Measurements from ENCODE around the gene RORC.
"Not testable (repeated sequence)": the region's sequence is repeated elsewhere in the genome, so short reads cannot be mapped to it uniquely, and the experiment has no call there.

The RORC gene

DNA sequence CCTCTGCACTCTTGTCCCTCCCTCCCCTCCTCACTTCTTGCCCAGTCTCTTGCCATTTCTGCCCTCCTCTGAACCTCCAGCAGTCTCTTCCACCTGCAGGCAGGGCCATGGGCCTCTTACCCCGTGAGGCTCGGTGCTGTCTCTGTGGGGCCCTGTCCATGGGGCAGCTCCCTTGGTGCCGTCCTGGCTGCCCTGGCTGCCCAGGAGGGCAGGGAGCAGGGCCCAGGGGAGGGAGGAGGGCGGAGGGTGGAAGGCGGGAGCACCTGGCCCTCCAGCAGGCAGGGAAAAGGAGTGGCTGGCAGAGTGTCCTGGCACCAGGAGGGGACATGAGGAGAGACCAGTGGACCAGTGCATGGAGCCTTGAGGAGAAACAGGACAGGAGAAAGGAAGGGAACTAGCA lies at the start of gene RORC:
TSS of gene RORC (minus strand) at position 198 of the 400 bp plus-strand sequence. CDS start at position 160, 38 bp downstream.
- DNase-seq (ENCODE audit: low spot score): no peak

DNA sequence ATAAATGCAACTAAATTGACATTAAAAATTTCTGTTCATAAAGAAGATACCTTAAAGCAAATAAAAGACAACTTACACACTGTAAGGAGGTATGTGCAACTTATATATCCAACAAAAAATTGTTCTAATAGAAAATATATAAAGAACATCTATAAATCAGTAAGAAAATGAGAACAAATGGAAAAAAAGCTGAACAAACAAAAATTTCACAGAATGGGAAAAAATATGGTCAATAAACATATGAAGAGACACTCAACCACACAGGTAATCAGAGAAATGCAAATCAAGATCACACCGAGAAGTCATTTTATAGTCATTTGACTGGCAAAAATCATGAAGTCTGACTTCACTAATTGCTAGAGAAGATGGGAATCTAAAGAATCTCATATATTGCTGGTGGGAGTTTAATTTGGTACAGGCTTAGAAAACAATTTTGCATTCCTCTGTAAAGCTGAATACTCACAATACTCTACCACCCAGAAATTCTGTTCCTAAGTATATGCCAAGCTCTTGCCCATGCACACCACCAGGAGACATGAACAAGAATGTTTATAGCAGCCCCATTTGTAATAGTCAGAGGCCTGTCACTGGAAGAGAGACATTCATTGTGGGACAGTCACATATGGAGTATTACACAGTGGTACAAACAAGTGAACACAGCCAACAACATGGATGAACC lies 44.0 kb upstream of the RORC start:
- no peak for DNase-seq (ENCODE audit: low spot score)

DNA sequence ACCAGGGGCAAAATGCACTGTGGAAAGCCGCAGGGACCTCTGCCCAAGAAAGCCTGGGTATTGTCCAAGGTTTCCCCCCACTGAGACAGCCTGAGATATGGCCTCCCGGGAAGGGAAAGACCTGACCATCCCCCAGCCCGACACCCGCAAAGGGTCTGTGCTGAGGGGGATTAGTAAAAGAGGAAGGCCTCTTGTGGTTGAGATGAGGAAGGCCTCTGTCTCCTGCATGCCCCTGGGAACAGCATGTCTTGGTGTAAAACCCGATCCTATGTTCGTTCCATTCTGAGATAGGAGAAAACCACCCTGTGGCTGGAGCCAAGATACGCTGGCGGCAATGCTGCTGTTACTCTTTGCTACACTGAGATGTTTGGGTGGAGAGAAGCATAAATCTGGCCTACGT lies 41.2 kb upstream of the RORC start:
- DNase-seq (ENCODE audit: low spot score): not testable (repeated sequence)

DNA sequence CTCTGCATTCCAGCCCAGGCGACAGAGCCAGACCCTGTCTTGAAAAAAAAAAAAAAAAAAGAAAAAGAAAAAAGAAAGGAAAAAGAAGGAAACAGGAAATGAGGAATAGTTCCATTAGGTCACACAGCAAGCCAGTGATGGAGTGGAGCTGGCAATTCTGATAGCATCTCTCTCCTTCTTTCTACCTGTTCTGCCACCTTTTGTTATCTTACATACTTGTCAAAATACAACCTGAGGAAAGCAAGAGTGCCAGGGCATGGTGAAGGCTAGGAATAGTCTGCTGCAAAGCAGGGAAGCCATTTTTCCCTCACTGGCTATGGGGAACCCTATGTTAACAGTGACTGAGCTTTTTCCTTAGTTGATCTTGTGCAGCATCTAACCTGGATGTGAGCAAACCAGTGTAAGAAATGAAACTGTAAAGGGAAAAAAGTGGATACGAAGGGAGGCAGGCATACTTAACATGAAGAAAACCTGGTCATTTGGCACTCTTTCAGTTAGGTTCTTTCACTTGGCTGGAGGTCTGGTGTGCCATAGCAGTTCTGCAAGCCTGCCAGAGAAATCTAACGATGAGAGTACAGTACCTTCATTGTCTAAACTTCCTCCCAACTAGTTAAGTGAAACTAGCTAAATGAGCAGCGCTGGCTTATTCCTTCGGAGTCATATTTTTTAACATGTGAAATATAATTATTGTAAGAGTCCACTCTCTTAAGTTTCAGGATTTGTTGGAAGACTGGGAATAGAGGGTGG lies 39.9 kb upstream of the RORC start:
- DNase-seq (ENCODE audit: low spot score): no peak

DNA sequence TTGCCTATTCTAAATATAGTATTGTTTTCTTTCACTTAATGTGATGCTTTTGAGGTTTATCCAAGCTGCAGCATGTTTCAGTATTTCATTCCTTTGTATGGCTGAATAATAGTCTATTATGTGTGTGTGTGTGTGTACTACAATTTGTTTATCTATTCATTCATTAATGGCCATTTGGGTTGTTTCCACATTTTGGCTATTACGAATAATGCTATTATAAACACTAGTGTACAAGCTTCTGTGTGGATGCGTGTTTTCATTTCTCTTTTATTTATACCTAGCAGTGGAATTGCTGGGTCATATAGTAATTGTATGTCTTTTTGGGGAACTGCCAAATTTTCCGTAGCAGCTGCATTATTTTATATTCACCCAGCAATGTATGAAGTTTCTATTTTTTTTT lies 36.9 kb upstream of the RORC start:
- no peak for DNase-seq (ENCODE audit: low spot score)

DNA sequence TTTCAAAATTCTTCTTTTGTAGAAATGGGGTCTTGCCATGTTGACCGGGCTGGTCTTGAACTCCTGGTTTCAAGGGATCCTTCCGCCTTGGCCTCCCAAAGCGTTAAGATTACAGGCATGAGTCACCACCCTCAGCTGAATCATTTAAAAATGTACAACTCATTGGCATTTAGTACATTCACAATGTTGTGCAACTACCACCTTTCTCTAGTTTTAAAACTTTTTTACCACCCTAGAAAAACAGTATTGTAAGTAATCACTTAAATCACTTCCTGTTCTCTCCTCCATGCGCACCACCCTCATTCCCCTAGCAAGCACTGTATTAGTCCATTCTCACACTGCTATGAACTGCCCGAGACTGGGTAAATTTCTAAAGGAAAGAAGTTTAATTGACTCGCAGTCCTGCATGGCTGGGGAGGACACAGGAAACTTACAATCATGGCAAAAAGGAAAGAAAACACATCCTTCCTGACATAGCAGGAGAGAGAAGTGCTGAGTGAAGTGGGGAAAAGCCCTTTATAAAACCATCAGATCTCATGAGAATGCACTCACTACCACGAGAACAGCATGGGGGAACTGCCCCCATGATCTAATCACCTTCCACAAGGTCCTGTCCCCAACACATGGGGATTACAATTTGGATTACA lies 36.3 kb upstream of the RORC start:
- DNase-seq (ENCODE audit: low spot score): no peak

DNA sequence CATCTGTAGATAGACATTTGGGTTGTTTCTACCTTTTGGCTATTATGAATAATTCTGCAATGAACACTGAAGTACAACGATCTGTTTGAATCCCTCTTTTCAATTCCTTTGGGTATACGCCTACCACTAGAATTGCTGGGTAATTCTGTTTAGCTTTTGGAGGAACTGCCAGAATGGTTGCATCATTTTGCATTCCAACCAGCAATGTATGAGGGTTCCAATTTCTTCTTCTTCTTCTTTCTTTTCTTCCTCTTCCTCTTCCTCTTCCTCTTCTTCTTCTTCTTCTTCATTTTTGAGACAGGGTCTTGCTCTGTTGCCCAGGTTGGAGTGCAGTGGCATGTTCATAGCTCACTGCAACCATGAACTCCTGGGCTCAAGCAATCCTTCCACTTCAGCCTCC lies 35.7 kb upstream of the RORC start:
- no peak for DNase-seq (ENCODE audit: low spot score)

DNA sequence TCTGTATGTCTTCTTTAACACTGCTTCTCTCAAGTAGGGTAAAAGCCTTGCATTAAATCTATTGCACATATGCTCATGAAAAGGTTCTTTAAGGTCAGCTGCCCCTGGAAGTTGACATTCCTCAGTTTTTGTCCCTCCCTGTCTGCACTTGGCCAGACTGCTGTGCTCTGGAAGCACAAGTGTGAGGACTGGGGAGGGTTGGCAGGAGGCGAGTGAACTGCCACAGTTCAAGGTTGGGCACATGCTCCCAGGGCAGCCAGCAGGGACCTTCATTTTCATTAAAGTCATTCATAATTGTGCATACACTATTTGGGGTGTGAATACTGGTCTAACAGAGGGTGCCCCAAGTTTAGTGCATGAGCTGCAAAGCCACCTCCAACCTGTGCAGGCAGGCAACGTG lies 32.8 kb upstream of the RORC start:
- DNase-seq (ENCODE audit: low spot score): no peak

DNA sequence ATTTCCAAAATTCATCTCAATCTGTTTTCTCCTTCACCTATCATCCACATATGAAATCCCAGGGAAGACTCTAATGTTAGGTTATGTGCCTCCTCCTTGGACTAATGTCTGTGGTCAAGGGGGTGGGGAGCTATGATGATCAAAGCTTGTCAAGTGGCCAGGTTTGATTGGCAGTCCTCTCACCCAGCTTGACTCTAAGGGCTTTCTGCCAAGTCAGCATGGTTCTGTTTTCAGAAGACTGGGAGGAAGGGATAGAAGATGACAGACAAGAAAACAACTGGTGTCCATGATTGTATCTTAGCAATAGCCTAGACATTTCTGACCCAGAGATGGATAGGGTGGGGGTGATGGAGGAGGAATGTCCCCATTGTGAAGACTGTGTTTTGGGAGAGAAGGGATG lies 31.0 kb upstream of the RORC start:
- no peak for DNase-seq (ENCODE audit: low spot score)

DNA sequence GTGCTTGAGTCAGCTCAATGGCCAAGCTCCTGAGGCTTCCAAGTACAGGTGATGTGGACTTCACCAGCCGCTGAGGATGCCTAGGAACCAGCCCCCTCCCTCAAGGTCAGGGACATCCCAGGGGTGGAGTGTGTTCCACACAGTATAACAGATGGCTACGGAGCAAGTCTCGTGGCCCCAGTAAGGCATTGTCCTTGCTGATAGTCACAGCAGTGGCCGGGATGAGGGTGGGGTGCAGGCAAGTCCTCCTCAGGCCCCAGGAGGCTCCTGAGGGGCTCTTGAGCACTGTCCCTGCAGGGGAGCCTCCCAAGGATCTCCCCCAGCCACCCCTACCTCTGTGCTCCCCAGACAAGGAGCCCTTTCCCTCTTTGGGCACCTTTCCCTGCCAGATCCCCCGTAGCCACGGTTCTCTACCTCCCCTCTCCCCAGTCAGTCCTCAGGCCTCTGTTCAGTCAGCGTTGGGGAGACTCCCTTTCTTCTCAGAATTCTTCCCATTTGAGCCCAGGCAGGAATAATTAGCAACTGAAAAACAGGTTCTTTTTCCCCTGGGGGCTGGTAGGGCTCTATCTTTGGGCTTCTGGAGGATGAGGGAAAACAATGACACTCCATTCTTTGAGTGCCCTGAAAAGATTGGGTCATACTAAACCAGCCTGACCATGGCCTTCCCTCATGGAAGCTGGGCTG lies 29.0 kb upstream of the RORC start:
- DNase-seq (ENCODE audit: low spot score): no peak

DNA sequence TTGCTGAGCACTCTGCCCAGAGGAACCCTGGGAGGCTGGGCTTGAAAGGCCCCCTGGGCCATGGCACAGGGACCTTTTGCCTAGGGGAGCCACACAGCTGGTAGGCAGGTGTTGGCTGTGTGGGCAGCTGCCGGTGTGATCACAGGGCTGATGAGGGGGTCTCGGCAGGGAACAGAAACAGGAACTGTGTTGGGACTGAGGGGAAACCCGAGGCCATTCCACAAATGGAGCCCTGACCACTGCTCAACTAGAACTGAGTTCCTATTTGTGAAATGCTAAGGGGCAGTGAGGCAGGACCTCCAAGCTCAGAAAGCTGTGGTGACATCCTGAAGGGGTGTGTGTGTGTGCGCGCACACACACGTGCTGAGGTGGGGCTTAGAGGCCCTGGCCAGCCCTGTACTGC lies 28.3 kb upstream of the RORC start:
- no peak for DNase-seq (ENCODE audit: low spot score)

DNA sequence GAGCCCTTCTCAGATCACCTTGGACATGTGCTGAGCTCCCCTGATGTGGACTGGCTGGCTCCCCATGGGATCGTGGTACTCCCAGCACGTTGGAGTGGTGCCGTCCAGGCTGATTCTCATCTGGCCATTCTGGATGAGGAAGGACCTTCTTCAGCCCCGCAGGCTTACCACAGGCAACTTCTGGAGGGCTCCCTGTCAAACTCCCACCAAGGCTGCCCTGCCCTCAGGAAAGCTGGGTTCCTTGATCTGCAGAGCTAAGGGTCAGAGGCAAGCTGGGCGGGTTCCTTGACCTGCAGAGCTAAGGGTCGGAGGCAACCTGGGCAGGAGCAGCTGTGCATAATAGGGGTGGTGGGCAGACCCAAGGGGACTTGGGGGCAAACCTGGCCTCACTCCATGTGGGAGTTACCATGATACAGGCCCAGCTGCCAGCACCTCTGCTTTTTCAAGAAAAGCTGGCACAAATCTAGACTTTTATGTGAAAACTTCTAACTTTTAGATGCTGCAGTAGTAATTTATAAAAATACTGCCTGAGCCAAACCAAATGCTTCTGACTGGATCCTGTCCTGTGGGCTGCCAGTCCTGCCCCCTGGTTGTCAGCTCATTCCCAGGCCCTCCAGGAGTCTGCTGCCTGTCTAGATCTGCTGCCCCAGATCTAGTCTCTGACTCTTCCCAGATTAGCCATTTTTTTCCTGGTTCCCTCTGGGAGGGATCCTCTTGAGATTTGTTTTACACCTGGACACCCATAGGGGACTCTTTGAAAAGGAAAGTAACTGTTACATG lies 27.5 kb upstream of the RORC start:
- no peak for DNase-seq (ENCODE audit: low spot score)

DNA sequence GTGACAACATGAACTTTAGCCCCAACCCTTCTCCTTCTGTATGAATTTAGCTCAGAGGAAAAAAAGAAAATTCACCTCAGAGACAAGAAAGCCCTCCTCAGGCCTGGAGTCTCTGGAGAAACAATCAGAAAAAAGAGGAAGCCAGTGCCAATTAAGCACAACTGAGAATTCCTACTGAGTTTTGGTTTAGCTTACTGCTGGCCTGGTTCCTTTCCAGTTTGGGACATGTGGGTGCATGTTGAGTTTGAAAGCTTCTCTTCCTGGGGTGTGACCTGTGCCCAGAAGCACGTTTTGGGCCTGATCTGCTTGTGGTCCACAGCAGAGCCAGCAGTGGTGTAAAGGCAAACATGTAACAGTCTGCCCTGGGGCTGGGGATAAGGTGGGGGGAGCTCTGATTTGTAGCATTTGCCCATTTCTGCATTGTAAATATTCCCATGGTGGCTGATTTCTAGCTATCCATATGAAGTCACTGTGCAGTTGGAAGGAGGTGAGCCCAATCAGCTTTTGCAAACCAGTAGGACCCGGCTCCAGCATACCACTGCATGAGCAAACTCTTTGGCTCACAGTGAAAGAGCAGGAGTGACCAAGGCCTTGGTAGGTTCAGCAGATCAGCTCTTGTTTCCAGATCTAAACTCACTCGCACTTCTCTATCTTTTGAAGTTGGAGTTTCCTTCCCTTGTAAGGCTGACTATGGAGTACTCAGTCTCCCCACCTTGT lies 26.6 kb upstream of the RORC start:
- DNase-seq (ENCODE audit: low spot score): no peak

DNA sequence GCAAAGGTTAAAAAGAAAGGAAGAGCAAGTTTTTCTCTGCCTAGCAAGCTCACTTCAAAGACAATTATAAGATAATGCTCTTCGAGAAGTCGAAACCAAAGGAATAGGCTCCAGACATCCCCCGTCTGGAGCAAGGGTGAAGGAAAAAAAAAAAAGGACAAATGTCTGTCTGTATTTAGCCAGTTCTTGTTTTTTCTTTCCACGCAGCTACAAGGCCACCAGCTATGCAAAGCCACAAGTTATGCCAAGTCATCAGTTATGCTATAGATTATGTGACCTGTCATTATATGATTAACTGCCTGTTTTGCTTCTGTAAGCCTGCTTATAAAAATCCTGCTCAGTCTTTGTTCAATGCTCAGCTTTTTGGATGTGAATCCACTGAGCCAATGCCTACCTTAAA lies 24.3 kb upstream of the RORC start:
- no peak for DNase-seq (ENCODE audit: low spot score)

DNA sequence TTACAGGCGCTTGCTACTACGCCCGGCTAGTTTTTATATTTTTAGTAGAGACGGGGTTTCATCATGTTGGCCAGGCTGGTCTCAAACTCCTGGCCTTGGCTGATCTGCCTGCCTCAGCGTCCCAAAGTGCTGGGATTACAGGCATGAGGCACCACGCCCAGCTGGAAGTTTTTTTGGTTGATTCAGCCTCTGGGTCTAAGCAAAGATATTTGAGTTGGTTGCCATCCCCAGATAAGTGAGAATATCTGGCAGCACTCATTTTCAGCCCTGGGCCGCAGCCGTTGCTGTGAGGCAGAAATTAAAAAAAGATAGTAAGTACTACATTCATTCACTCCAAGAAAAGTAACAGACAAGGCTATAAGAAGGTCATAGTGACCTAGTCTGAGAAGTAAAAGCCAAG lies 23.9 kb upstream of the RORC start:
- DNase-seq (ENCODE audit: low spot score): not testable (repeated sequence)

DNA sequence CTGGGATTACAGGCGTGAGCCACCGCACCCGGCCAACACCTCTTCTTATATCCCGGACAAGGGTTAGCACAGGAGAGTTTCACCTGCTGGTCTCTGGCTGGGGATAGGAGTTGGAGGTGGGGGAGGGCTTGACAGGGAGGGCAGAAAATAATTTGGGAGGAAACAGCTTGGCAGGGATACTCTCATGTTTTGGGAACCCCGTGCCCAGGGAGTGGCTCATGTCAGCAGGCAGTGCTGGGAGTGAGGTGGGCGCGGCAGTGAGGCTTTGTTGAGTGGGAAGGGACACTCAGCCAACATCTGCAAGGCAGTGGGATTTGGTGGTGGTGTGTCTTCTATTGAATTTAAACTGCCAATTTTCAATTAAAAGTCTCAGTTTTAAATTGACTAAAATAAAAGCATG lies 23.1 kb upstream of the RORC start:
- DNase-seq (ENCODE audit: low spot score): no peak

DNA sequence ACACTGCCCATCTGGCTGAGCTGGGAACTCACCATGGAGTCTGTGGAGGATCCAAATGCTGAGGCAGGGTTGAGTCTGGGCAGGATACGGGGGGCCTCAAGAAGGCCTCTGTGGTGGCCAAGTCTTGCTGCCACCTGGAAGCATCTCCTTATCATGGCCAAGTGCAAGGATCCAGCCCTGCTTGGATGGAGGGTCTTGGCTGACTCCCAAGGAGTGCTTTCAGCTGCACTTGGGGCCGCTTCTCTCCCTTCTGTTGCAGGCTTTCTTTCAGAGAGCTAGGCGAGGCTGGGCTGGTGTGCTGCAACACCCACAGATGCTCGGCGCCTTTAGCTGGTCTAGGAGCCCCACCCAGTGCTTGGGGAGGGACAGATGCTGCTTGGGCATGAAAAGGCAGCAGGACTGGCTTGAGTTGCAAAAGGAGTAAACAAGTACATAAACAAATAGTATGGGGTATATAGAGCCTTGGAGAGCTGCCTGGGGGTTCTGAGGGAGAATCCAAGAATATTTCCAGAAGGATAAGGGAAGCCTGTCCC lies 21.9 kb upstream of the RORC start, which contains the start of gene THEM5:
TSS of gene THEM5 (minus strand) at position 302 of the 533 bp plus-strand sequence. CDS start at position 155, 147 bp downstream.
- no peak for DNase-seq (ENCODE audit: low spot score)

DNA sequence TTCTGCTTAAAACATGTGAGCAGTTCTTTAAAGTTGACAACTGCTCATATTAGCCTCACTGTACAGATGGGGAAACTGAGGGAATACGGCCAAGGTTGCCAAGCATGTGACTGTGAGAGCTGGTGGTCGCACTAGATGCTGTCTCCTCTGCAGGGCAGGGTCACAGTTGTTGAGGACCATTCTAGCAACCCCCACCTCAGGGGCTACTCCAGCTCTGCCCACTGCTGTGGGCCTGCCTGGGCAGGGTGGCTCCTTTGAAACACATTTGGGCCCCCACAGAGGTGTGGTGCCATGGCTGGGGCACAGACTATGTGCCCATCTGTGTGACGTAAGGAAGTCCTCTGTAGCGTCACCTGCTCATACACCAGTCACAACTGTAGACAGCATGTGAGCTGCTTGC lies 21.1 kb upstream of the RORC start:
- DNase-seq (ENCODE audit: low spot score): no peak

DNA sequence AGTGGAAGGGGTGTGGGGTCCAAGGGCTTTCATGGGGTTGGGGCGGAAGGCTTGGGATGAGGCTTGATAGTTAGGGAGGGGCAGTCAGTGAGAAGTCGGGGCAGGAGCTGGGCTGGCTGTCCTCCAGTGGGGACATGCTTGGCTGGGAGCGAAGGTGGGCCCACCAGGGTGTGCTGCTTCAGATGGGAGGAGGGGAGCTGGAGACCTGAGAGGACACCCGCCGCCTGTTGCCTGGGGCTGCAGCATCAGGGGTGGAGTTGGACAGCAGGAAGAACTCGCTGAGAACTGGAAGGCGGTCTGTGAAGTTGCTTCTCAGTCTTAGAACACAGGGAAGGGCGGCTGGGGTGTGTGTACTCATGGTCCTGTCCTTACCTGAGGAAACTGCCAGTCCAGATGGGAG lies 20.3 kb upstream of the RORC start:
- DNase-seq (ENCODE audit: low spot score): no peak

DNA sequence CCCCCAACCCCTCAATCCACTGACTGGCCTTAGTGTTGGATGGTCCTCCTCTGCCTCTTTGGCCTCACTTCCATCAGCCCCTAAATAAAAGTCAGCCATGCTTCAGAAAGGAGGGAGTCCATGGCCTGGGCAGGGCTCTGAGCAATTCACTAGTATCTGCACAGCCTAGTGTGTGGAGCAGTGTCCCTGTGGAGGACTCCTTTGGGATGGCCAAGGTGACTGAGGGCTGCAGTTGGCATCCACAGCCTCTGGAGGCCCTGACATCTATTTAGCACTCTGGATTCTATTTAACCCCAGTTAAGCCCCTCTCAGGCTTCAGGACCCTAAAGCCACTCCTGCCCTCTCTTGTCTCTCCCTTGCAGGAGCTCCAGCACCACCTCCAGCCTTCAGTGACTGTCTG lies 18.3 kb upstream of the RORC start:
- DNase-seq (ENCODE audit: low spot score): no peak

DNA sequence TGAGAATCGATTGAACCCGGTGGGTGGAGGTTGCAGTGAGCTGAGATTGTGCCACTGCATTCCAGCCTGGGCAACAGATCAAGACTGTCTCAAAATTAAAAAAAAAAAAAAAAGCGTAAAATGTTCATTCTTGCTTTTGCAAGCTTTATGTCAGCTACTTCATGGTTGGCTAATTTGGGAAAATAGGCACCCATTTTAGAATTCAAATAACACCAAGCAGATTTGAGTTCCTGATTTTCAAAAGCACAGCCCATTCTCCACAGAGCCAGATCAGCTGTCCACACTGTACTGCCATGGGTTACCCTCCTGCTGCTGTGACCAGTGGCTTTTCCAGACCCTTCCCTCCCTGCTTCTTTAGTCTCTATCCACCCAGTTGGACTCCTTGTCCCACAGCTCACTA lies 17.5 kb upstream of the RORC start:
- no peak for DNase-seq (ENCODE audit: low spot score)
